Globus pallidus (tissue), 1 donor: Measurements from ENCODE around the gene SLC16A4.
A peak's percentile ranks its signal among the peaks of the same experiment; 100 is the strongest.
"Not testable (repeated sequence)": the region's sequence is repeated elsewhere in the genome, so short reads cannot be mapped to it uniquely, and the experiment has no call there.

ENCODE experiments used
- DNase-seq: peaks from one replicate; pipeline ENCODE4 v3.0.0-alpha.2; 2015; ENCODE audit warnings: low spot score

SLC16A4 gene

DNA sequence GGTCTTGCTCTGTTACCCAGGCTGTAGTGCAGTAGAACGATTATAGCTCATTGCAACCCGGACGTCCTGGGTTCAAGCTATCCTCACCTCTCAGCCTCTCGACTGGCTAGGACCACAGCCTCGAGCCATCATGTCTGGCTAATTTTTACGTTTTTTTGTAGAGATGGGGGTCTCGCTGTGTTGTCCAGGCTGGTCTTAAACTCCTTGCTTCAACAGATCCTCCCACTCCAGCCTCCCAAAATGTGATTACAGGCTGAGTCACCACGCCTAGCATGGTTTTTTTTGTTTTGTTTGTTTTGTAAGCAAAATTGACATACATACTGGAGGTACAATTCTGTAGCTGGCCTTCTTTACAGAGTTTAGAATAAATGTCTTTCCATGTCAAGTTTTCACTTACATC is 17.7 kb upstream of the SLC16A4 start:
- DNase-seq: no peak

DNA sequence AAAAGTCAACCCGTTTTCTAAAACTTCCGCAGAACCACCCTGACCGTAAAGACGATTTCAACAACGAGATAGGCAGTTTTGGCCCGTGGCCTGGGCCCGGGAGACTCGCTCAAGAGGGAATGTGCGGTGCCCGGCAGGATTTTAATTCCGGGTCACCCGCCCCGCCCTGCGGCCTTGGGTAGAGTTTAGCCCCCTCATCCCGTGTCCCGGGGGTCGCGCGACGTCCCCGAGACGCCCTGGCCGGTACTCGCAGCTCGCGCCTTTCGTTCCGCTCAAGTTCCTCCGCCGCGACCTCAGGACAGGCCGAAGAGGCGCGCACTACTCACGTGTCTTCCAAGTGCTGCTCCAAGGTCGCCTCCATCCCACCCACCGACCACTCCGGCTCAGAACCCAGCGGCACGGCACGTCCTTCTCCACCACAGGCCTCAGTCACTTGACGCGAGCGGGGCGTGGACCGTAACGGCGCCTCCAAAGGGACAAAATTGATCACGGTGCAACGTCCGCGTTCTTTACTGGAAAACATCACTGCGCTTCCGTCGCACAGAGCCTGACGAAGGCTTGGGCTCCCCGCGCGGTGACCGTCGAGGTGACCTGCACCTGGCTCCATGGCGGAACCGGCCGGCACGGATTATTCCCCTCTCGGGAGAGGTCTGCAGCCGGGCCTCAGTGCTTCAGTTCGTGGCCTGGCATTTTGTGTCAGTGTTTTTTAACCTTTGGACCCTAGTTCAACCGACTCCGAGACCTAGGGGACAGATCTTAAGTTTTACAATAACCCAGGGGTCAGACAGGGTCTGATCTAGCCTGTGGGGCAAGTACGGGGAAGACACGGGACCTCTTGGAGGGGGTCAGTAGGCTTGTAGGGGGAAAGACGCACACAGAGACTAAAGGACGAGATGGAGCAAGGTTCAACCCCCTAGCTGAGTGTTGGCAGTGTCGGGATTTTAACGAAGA is 16.7 kb upstream of the SLC16A4 start, which contains the start of gene LAMTOR5:
TSS of gene LAMTOR5 (minus strand) at position 435 of the 951 bp plus-strand sequence. CDS start at position 361, 74 bp downstream.
- peak; percentile 88 for DNase-seq

- DNase-seq: not testable (repeated sequence)
Observed at GRCh38 chr1:110406407-110406806, 15.6 kb upstream of the SLC16A4 start.

DNA sequence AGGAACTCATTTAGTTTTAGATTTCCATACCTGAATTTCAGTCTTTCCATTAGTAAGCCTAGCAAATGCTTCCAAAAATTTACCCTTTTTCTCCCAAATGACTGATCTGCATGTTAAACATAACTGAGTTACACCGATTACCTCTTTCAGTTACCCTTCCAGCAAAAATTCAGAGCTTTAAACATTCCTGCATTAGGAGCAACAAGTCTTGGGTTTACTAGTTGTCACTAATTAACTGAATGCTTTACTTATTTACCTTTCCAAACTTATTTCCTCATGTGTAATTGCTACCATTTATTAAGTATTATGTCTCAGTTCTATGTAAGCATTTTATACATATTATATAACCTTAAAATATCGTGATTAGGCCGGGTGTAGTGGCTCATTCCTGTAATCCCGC is 13.6 kb upstream of the SLC16A4 start:
- DNase-seq: no peak

- DNase-seq: no peak
Observed at GRCh38 chr1:110403805-110404204, 13.0 kb upstream of the SLC16A4 start.

- not testable (repeated sequence) for DNase-seq
Observed at GRCh38 chr1:110396259-110396958, 5.6 kb upstream of the SLC16A4 start.

DNA sequence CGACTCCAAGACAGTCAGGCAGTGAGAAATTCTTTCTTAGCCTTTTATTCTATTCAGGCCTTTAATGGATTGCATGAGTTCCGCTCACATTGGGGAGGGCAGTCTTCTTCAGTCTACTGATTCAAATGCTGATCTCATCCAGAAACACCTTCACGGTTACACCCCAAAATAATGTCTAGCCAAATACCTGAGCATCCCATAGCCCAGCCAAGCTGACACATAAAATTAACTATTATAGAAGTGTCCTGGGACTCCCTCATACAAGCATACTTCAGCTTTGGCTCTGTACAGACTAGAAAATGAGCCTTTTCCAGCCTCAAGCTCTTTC is 3.6 kb upstream of the SLC16A4 start:
- DNase-seq: no peak

DNA sequence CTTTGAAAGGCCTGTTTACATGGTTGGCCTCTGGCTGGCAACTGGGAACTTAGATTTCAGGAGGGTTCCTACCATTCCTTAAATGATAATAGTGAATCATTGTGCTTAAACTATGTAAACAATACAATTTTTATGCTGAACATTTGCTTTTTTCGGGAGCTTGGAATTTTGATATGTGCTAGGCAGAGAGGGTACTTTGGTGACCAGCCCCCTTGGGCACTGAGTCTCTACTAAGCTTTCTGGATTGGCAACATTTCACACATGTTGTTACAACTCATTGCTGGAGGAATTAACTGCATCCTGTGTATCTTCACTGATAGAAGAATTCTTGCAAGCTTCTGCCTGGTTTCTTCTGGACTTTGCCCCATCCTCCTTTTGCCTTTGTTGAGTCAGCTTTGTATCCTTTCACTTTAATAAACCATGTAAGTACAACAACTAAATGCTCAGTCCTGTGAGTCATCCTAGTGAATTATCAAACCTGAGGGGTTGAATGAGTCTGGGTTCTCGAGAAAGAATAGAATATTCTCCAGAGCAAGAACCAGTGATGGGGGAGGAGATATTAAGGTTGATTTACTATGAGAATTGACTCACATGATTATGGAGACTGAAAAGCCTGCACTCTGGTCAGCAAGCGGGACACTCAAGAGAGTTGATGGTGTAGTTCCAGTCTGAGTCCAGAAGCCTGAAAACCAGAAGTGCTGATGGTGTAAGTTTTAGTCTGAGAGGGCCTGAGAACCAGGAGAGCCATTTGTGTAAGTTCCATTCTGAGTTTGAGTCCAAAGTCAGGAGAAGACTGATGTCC is 3.1 kb upstream of the SLC16A4 start:
- DNase-seq: no peak

GRCh38 chr1:110393286-110393685 is 2.5 kb upstream of the SLC16A4 start:
- no peak for DNase-seq

DNA sequence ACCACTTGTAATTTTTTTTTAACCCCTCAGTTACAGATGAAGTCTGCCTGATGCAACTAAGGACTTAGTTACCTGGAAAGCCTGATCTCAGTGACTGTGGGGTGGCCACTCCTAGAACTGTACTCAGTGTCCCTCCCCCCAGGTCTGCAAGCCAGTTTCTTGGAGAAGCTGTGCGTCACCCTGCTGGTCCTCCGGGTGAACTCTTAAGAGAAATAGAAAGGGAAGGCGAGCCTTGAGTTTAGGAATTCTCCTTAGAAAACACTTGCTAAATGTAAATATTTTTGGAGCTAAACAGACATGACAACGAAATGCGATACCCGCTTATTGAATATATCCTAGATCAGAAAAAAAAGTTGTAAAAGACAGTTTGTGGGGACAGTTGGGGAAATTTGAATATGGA is 730 bp downstream of the SLC16A4 start:
- no peak for DNase-seq

DNA sequence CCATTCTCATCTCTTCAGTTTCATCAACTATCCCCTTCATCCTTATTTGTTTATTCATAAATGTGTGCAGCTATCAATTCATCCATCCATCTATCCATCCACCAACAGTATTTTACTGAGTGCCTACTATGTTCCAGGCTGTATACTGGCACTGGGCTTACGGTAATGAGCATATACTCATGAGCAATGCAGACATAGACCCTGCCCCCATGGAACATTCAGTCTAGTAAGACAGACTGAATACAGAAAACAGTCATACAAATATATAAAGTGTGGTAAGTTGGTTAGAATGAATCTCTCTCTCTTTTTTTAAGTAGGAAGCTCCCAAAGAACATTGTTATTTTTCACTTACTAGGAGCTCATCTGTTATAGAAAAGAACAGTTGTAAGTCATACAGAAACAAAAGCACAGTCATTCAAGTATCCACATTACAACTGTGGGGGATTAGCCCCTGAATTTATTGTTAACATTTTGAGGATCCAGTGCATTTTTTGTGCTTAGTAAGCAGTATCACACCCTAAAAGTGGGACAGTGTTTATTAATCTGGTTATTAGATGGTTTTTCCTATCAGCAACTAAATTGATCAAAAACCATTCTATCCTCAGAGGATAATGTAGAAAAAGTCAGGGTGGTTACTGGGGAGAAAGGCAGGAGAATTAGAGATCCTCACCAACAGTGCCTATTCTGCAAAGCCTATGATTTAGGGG is 3.6 kb downstream of the SLC16A4 start:
- DNase-seq: no peak

GRCh38 chr1:110385369-110385768 is 5.5 kb downstream of the SLC16A4 start:
- DNase-seq: no peak

GRCh38 chr1:110384581-110385321 is 6.1 kb downstream of the SLC16A4 start:
- no peak for DNase-seq

- no peak for DNase-seq
Observed at GRCh38 chr1:110383251-110383990, 7.4 kb downstream of the SLC16A4 start.

GRCh38 chr1:110380672-110381283 is 10.0 kb downstream of the SLC16A4 start:
- DNase-seq: no peak

DNA sequence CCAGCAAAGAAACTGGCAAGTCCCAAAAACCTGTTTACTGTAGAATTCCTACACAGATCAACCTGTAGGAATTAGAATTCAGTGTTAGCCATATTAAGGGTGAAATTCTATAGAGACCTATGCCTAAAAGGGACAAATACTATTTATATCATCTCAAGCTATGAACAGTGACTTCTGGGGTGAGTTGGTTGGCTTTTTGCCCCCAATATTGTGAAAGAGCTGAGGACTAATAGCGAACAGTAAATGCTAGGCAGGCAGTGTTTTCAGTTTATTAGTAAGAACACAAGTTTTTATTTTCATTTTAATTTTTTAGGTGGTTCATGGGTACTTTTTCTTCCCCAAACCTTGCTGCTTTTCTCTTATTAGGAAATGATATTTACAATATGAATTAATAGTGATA is 15.3 kb downstream of the SLC16A4 start:
- no peak for DNase-seq

- DNase-seq: no peak
Observed at GRCh38 chr1:110370827-110371226, 20.0 kb downstream of the SLC16A4 start.

GRCh38 chr1:110364221-110364620 is 26.6 kb downstream of the SLC16A4 start:
- DNase-seq: no peak

GRCh38 chr1:110361856-110362255 is 29.0 kb downstream of the SLC16A4 start:
- DNase-seq: no peak

GRCh38 chr1:110360431-110360830 is 30.4 kb downstream of the SLC16A4 start:
- no peak for DNase-seq
